ENCODE data around the gene STK32B. TPM values are rescaled to one million over a fixed set of nuclear protein-coding genes. Genes with fewer than 3 reads are reported as not detected.

STK32B gene
- total and polyA plus RNA-seq, 8 donors: 0.90 to 5.1 (median 3.3) TPM

DNA sequence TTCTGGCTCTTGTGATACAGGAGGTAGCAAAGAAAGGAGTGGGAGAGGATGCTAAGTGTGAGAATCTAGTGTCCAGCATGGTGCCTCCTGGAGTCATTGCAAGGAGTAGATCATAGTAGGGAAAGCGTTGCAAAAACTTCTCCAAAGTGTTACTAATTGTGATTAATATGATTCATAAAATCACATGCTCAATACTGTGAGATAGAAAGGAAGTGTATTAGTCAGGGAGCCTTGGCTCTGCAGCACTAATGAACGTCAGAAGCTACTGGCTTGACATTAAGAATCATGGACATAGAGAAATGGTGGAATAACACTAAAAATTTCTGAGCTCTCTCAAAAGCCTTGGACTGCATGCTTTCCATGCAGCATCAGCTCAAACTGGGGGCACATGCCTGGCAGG lies 358.0 kb downstream of the STK32B start:
- H3K27ac ChIP-seq: no peak overlapping the region
- DNase-seq (no peak), ATAC-seq (no peak)
- H3K4me1 ChIP-seq: no peaks in the 10 kb centered on the region
- H3K4me3 ChIP-seq: no peak overlapping the region
- TF ChIP-seq, protein P1, sequence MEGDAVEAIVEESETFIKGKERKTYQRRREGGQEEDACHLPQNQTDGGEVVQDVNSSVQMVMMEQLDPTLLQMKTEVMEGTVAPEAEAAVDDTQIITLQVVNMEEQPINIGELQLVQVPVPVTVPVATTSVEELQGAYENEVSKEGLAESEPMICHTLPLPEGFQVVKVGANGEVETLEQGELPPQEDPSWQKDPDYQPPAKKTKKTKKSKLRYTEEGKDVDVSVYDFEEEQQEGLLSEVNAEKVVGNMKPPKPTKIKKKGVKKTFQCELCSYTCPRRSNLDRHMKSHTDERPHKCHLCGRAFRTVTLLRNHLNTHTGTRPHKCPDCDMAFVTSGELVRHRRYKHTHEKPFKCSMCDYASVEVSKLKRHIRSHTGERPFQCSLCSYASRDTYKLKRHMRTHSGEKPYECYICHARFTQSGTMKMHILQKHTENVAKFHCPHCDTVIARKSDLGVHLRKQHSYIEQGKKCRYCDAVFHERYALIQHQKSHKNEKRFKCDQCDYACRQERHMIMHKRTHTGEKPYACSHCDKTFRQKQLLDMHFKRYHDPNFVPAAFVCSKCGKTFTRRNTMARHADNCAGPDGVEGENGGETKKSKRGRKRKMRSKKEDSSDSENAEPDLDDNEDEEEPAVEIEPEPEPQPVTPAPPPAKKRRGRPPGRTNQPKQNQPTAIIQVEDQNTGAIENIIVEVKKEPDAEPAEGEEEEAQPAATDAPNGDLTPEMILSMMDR (IDR thresholded peaks at IDR 0.05): no peak
- no peaks in the 10 kb centered on the region for H3K36me3 ChIP-seq
- H3K9me3 ChIP-seq: peaks cover 0 to 17% of the 10 kb centered on the region in 2 donors
- no peaks in the 10 kb centered on the region for H3K27me3 ChIP-seq
- intact Hi-C loops (cut with DNase I): no loop called here

GRCh38 chr4:5409972-5410618 lies 358.8 kb downstream of the STK32B start:
- no peak for ATAC-seq
- H3K9me3 ChIP-seq: peaks cover 0 to 17% of the 10 kb centered on the region in 2 donors
- DNase-seq: no peak
- TF ChIP-seq, protein P1 (IDR thresholded peaks at IDR 0.05): no peak
- no peak overlapping the region for H3K27ac ChIP-seq
- no peaks in the 10 kb centered on the region for H3K4me1 ChIP-seq
- H3K4me3 ChIP-seq: no peak overlapping the region
- intact Hi-C loops (cut with DNase I): no loop called here
- no peaks in the 10 kb centered on the region for H3K27me3 ChIP-seq
- H3K36me3 ChIP-seq: no peaks in the 10 kb centered on the region

DNA sequence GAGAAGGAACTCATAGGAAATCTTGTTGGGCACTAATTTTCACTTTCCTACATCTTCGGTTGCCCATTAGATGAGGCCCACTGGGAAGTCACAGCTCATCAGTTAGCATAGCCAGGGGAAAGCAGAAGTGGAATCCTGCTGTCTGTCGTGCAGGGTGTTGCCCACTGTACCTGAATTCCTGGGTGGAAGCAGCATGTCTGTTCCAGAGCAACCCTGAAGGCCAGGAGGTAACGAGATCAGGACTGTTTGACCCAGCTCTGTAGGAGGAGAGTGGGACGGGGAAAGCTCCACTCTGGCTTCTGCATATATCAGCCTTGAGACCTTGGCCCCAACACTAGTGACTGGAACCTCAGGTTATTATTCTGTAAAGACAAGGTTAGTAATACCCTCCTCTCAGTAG lies 361.0 kb downstream of the STK32B start:
- ATAC-seq: no peak
- no peaks in the 10 kb centered on the region for H3K4me1 ChIP-seq
- no peaks in the 10 kb centered on the region for H3K36me3 ChIP-seq
- no peak overlapping the region for H3K4me3 ChIP-seq
- intact Hi-C loops (cut with DNase I): no loop called here
- no peak overlapping the region for H3K27ac ChIP-seq
- H3K9me3 ChIP-seq: peaks cover 0 to 9% of the 10 kb centered on the region in 2 donors
- TF ChIP-seq, protein P1 (IDR thresholded peaks at IDR 0.05): no peak
- no peak for DNase-seq
- no peaks in the 10 kb centered on the region for H3K27me3 ChIP-seq

DNA sequence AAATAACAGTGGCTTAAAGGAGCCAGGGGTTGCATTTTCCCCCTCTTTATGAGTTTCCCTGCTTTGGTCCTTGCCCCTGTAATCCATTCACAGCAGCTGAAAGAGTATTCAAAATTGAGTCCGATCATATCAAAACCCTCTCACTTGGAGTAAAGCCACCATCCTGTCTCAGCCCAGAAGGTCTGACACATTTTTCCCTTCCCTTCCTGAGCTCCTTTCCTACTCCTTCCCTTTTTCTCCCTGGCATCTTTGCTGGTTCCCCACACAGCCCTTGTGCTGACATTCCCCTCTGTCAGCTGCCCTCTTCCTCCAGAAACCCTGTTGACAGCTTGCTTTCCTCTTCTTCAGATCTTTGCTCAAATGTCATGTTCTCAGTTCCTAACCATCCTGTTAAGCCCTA lies 361.5 kb downstream of the STK32B start:
- Histone ChIP-seq H3K27me3 (no peaks in the 10 kb centered on the region), H3K27ac (no peak overlapping the region), H3K9me3 (peaks cover 0 to 14% of the 10 kb centered on the region in 2 donors), H3K4me3 (no peak overlapping the region), H3K36me3 (no peaks in the 10 kb centered on the region), H3K4me1 (no peaks in the 10 kb centered on the region)
- intact Hi-C loops (cut with DNase I): no loop called here
- TF ChIP-seq, protein P1 (IDR thresholded peaks at IDR 0.05): no peak
- DNase-seq: no peak
- no peak for ATAC-seq

DNA sequence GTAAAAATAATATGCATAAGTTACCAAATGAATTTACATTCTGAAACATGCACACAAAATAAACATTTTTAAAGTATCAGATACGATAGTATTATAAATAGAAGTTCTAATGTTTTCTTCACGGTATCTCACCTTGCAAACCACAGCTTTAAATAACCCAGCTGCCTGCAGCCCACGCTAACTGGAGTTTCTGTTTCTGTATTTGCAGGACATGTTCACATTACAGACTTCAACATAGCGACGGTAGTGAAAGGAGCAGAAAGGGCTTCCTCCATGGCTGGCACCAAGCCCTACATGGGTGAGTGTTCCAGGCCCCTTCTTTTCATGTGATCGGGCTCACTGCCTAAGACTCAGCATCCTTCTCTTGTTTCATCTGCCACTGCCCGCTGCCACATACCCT lies 365.4 kb downstream of the STK32B start:
- no peak for ATAC-seq
- Histone ChIP-seq H3K4me3 (no peak overlapping the region), H3K4me1 (no peaks in the 10 kb centered on the region), H3K36me3 (no peaks in the 10 kb centered on the region), H3K27ac (no peak overlapping the region), H3K9me3 (peaks cover 0 to 19% of the 10 kb centered on the region in 2 donors), H3K27me3 (no peaks in the 10 kb centered on the region)
- TF ChIP-seq, protein P1 (IDR thresholded peaks at IDR 0.05): no peak
- intact Hi-C loops (cut with DNase I): no loop called here
- no peak for DNase-seq

Data from left lung (tissue), 10 donors.